Measurements from ENCODE around the gene FCGR3A.
"Not testable (repeated sequence)": the region's sequence is repeated elsewhere in the genome, so short reads cannot be mapped to it uniquely, and the experiment has no call there.

FCGR3A gene

GRCh38 chr1:161589365-161589764 lies 39.7 kb upstream of the FCGR3A start:
- not testable (repeated sequence) for H3K9ac ChIP-seq (ENCODE audit: low read length); H3K9me3 ChIP-seq (ENCODE audit: insufficient read depth, low read length); H3K27ac ChIP-seq (ENCODE audit: low read length); H3K4me2 ChIP-seq (ENCODE audit: low read length); H2AFZ ChIP-seq (ENCODE audit: low read depth, low read length); H3K4me1 ChIP-seq (ENCODE audit: low read length); H3K79me2 ChIP-seq (ENCODE audit: low read length); H3K27me3 ChIP-seq (ENCODE audit: low read depth, low read length); H4K20me1 ChIP-seq (ENCODE audit: insufficient read depth, low read length); H3K4me3 ChIP-seq (ENCODE audit: low read length); H3K36me3 ChIP-seq (replicated peaks; ENCODE audit: low read depth, low read length)

DNA sequence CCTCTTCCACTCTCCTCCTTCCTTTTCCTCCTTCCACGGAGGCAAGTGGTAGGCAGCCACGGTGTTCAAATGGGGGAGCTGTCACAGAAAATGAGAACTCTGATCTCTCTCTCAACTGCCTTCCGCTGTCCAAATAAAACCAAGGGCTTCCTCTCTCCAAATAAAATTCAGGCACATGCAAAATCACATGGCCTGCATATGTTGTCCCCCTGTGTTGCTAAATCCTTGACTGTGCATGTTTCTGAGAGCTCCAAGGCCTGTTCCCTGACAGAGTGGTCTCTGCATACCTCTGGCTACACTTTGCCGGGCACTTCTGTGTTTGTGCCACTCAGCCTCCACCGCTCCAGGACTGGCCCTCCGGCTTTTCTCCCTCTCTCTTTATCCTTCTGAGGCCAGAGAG lies 39.0 kb upstream of the FCGR3A start:
- not testable (repeated sequence) for H3K27me3 ChIP-seq (ENCODE audit: low read depth, low read length); H3K36me3 ChIP-seq (replicated peaks; ENCODE audit: low read depth, low read length); H3K4me3 ChIP-seq (ENCODE audit: low read length); H4K20me1 ChIP-seq (ENCODE audit: insufficient read depth, low read length); H3K9ac ChIP-seq (ENCODE audit: low read length); H3K4me2 ChIP-seq (ENCODE audit: low read length); H3K27ac ChIP-seq (ENCODE audit: low read length); H3K4me1 ChIP-seq (ENCODE audit: low read length); H3K9me3 ChIP-seq (ENCODE audit: insufficient read depth, low read length); H2AFZ ChIP-seq (ENCODE audit: low read depth, low read length); H3K79me2 ChIP-seq (ENCODE audit: low read length)

- H3K27me3 ChIP-seq (ENCODE audit: low read depth, low read length); H3K9ac ChIP-seq (ENCODE audit: low read length); H3K4me1 ChIP-seq (ENCODE audit: low read length); H3K79me2 ChIP-seq (ENCODE audit: low read length); H4K20me1 ChIP-seq (ENCODE audit: insufficient read depth, low read length); H3K36me3 ChIP-seq (replicated peaks; ENCODE audit: low read depth, low read length); H3K9me3 ChIP-seq (ENCODE audit: insufficient read depth, low read length); H2AFZ ChIP-seq (ENCODE audit: low read depth, low read length); H3K4me2 ChIP-seq (ENCODE audit: low read length); H3K27ac ChIP-seq (ENCODE audit: low read length); H3K4me3 ChIP-seq (ENCODE audit: low read length): not testable (repeated sequence)
These were observed 33.3 kb upstream of the FCGR3A start for GRCh38 chr1:161582882-161583281.

DNA sequence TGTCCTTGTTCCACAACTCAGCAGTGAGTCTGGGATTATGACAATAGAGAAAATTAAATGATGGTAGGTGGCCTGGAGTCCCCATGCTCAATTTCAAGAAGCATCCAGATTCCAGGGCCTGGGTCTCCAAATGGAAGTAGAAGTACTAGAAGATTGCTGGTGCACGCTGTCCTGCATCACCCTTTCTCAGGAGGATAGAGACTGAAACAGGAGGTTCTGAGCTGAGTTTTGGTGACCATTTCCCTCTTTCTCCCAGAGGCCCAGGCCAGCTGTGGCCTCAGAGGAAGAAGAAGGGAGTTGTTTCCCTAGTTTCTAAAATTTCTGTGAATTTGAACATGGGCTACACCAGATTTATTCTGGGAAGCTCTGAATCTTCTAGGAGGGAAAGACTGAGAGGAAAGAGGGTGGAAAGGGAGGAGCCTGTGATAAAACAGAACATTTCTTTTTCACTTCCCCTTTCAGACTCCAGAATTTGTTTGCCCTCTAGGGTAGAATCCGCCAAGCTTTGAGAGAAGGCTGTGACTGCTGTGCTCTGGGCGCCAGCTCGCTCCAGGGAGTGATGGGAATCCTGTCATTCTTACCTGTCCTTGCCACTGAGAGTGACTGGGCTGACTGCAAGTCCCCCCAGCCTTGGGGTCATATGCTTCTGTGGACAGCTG lies 31.4 kb upstream of the FCGR3A start:
- H3K79me2 ChIP-seq (ENCODE audit: low read length); H3K27me3 ChIP-seq (ENCODE audit: low read depth, low read length); H3K4me3 ChIP-seq (ENCODE audit: low read length); H4K20me1 ChIP-seq (ENCODE audit: insufficient read depth, low read length); H3K4me1 ChIP-seq (ENCODE audit: low read length); H2AFZ ChIP-seq (ENCODE audit: low read depth, low read length); H3K9ac ChIP-seq (ENCODE audit: low read length); H3K36me3 ChIP-seq (replicated peaks; ENCODE audit: low read depth, low read length); H3K9me3 ChIP-seq (ENCODE audit: insufficient read depth, low read length); H3K27ac ChIP-seq (ENCODE audit: low read length); H3K4me2 ChIP-seq (ENCODE audit: low read length): not testable (repeated sequence)

DNA sequence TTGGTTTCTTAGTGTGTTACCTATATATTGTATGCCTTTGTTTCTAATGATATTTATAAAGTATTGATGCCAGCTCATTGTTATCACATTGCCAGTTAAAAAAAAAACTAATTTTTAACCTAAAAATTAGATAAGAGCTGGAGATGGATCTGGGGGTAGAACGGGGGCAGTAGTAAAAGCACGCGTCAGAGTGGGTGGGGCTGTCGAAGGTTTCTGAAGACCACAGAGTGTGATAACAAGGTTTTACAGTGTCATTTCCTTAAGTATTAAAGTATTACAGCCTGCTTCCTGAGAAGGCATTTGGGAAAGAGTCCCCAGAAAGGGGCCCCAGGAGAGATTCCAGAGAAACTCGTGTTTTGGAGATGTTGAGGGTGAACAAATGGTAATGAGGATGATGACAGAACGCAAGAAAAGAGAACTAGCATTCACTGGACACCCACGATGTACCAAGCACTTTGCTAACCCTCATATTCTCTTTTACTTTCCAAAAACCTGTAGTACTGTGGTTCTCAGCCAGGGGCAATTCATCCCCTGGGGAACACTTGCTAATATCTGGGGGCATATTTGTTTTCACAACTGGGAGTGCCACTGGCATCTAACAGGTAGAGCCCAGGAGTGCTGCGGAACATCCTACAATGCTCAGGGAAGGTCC lies 30.4 kb upstream of the FCGR3A start:
- not testable (repeated sequence) for H3K4me3 ChIP-seq (ENCODE audit: low read length); H3K79me2 ChIP-seq (ENCODE audit: low read length); H2AFZ ChIP-seq (ENCODE audit: low read depth, low read length); H3K4me2 ChIP-seq (ENCODE audit: low read length); H3K27ac ChIP-seq (ENCODE audit: low read length); H3K9me3 ChIP-seq (ENCODE audit: insufficient read depth, low read length); H3K9ac ChIP-seq (ENCODE audit: low read length); H3K27me3 ChIP-seq (ENCODE audit: low read depth, low read length); H3K4me1 ChIP-seq (ENCODE audit: low read length); H3K36me3 ChIP-seq (replicated peaks; ENCODE audit: low read depth, low read length); H4K20me1 ChIP-seq (ENCODE audit: insufficient read depth, low read length)

GRCh38 chr1:161576676-161577075 lies 27.1 kb upstream of the FCGR3A start:
- not testable (repeated sequence) for H3K4me2 ChIP-seq (ENCODE audit: low read length); H3K4me1 ChIP-seq (ENCODE audit: low read length); H3K36me3 ChIP-seq (replicated peaks; ENCODE audit: low read depth, low read length); H3K79me2 ChIP-seq (ENCODE audit: low read length); H2AFZ ChIP-seq (ENCODE audit: low read depth, low read length); H4K20me1 ChIP-seq (ENCODE audit: insufficient read depth, low read length); H3K27ac ChIP-seq (ENCODE audit: low read length); H3K27me3 ChIP-seq (ENCODE audit: low read depth, low read length); H3K9me3 ChIP-seq (ENCODE audit: insufficient read depth, low read length); H3K9ac ChIP-seq (ENCODE audit: low read length); H3K4me3 ChIP-seq (ENCODE audit: low read length)

DNA sequence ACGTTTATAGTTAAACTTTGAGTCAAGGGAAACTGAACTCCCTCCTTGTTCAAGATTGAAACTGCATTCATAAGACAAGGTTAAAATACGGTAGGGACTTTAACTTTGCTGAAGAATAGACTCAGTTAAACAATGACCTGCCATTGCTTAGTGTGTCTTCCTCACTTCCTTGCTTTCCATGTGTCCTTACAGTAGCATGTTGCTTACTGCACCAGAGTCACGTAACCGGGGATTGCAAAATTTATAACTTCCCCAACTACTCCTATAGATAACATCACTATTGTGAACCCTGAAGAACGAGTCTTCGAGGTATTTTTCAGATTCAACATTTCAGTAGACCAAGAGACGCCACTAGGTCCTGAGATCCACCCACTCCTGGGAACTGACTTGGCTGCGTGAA lies 22.1 kb upstream of the FCGR3A start:
- not testable (repeated sequence) for H3K36me3 ChIP-seq (replicated peaks; ENCODE audit: low read depth, low read length); H3K9me3 ChIP-seq (ENCODE audit: insufficient read depth, low read length); H3K79me2 ChIP-seq (ENCODE audit: low read length); H3K9ac ChIP-seq (ENCODE audit: low read length); H4K20me1 ChIP-seq (ENCODE audit: insufficient read depth, low read length); H3K27ac ChIP-seq (ENCODE audit: low read length); H3K4me2 ChIP-seq (ENCODE audit: low read length); H3K27me3 ChIP-seq (ENCODE audit: low read depth, low read length); H3K4me1 ChIP-seq (ENCODE audit: low read length); H3K4me3 ChIP-seq (ENCODE audit: low read length); H2AFZ ChIP-seq (ENCODE audit: low read depth, low read length)

DNA sequence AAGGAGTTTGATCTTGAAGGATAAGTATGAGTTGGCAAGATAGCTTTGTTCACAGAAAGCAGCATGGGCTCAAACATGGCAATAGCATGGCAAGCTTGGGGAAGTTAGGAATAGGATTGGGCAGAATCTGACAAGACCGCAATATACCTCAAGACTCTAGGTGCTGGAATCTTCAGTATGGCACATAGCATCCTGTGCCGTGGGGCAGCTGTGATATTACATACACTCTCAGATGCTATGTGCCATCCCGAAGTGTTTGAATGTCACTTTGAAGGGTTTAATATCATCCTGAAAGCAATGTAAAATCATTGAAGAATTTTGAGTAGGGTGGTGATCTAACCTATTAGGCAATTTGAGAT lies 17.0 kb upstream of the FCGR3A start:
- not testable (repeated sequence) for H3K36me3 ChIP-seq (replicated peaks; ENCODE audit: low read depth, low read length); H4K20me1 ChIP-seq (ENCODE audit: insufficient read depth, low read length); H3K4me1 ChIP-seq (ENCODE audit: low read length); H3K79me2 ChIP-seq (ENCODE audit: low read length); H3K27me3 ChIP-seq (ENCODE audit: low read depth, low read length); H3K9me3 ChIP-seq (ENCODE audit: insufficient read depth, low read length); H3K27ac ChIP-seq (ENCODE audit: low read length)
- Histone ChIP-seq H2AFZ (ENCODE audit: low read depth, low read length) (peak overlapping the region; percentile 71; the same call in 1 of the 2 replicates), H3K4me2 (ENCODE audit: low read length) (peak overlapping the region; percentile 69), H3K4me3 (ENCODE audit: low read length) (peak overlapping the region; percentile 64), H3K9ac (ENCODE audit: low read length) (0 out of 2 replicates have a peak overlapping the region, but pooled peaks have one; percentile 39)

GRCh38 chr1:161563522-161563921 lies 13.9 kb upstream of the FCGR3A start:
- not testable (repeated sequence) for H3K9me3 ChIP-seq (ENCODE audit: insufficient read depth, low read length); H3K27ac ChIP-seq (ENCODE audit: low read length); H3K27me3 ChIP-seq (ENCODE audit: low read depth, low read length); H3K4me3 ChIP-seq (ENCODE audit: low read length); H2AFZ ChIP-seq (ENCODE audit: low read depth, low read length); H3K9ac ChIP-seq (ENCODE audit: low read length); H3K36me3 ChIP-seq (replicated peaks; ENCODE audit: low read depth, low read length); H3K4me2 ChIP-seq (ENCODE audit: low read length); H3K79me2 ChIP-seq (ENCODE audit: low read length); H4K20me1 ChIP-seq (ENCODE audit: insufficient read depth, low read length)
- H3K4me1 ChIP-seq (ENCODE audit: low read length), result peaks cover 15% of the 10 kb centered on the region

DNA sequence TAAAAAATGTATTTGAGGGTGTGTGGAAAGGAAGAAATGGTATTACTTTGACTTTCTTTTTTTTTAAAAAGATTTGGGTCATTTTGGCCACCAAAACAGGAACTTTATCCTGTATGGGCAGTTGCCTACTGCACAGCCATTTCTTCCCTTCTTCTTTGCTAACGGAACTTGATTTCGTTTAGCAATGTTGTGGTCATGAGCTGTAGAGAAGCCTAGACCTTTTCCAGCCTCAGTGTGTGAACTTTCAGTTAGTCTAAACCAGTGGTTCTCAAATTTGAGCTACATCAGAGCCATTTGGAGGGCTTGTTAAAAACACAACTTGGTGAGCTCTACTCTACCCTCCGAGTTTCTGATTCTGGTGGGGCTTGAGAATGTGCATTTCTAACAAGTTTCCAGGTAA lies 12.8 kb upstream of the FCGR3A start:
- not testable (repeated sequence) for H3K9me3 ChIP-seq (ENCODE audit: insufficient read depth, low read length); H3K9ac ChIP-seq (ENCODE audit: low read length); H3K4me2 ChIP-seq (ENCODE audit: low read length); H3K27me3 ChIP-seq (ENCODE audit: low read depth, low read length); H3K36me3 ChIP-seq (replicated peaks; ENCODE audit: low read depth, low read length); H2AFZ ChIP-seq (ENCODE audit: low read depth, low read length); H4K20me1 ChIP-seq (ENCODE audit: insufficient read depth, low read length); H3K79me2 ChIP-seq (ENCODE audit: low read length); H3K4me3 ChIP-seq (ENCODE audit: low read length); H3K27ac ChIP-seq (ENCODE audit: low read length)
- H3K4me1 ChIP-seq (ENCODE audit: low read length), result peaks cover 15% of the 10 kb centered on the region
